Stomach smooth muscle (tissue), 2 donors: ENCODE measurements around the gene CCIN.
"Not testable (repeated sequence)": the region's sequence is repeated elsewhere in the genome, so short reads cannot be mapped to it uniquely, and the experiment has no call there.

Experiments used
- H3K27ac ChIP-seq: one replicate; pipeline ENCODE4 v1.7.0; 2013; ENCODE audit warnings: mild to moderate bottlenecking, low read length, inconsistent platforms
- H3K27me3 ChIP-seq, 2 donors: one replicate each; pipeline ENCODE4 v1.7.0; 2013; ENCODE audit warnings: low read length in 2 of 2; ENCODE audit not compliant: insufficient read depth in 2 of 2, control insufficient read depth in 1 of 2
- H3K36me3 ChIP-seq, 2 donors: one replicate each; pipeline ENCODE4 v1.7.0; 2013; ENCODE audit warnings: low read length in 2 of 2; ENCODE audit not compliant: control insufficient read depth in 2 of 2, insufficient read depth in 2 of 2
- H3K4me1 ChIP-seq: one replicate; pipeline ENCODE4 v1.7.0; 2013; ENCODE audit warnings: low read length; ENCODE audit not compliant: control insufficient read depth, insufficient read depth
- H3K4me3 ChIP-seq, 2 donors: one replicate each; pipeline ENCODE4 v1.7.0; 2013; ENCODE audit warnings: low read length in 2 of 2
- H3K9ac ChIP-seq, 2 donors: one replicate each; pipeline ENCODE4 v1.7.0; 2013; ENCODE audit warnings: low read length in 2 of 2, mild to moderate bottlenecking in 1 of 2
- H3K9me3 ChIP-seq, 2 donors: one replicate each; pipeline ENCODE4 v1.7.0; 2013; ENCODE audit warnings: low read length in 2 of 2; ENCODE audit not compliant: control insufficient read depth in 2 of 2
- donor health status: healthy.
- donor health status: Pancreatic carcinoma.

CCIN gene

DNA sequence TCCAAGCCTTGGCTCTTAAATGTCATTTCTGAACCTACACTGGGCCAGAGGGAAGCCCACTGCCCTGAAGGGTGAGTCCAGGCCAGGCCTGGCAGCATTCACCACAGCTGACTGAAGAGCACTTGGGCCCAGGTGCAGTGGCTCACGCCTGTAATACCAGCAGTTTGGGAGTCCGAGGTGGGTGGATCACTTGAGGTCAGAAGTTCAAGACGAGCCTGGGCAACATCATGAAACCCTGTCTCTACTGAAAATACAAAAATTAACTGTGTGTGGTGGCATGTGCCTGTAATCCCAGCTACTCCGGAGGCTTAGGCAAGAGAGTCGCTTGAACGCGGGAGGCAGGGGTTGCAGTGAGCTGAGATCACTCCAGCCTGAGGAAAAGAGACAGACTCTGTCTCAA, 5.1 kb downstream of the CCIN start:
- H3K36me3 ChIP-seq: no peaks in the 10 kb centered on the region
- no peaks in the 10 kb centered on the region for H3K4me1 ChIP-seq
- no peaks in the 10 kb centered on the region for H3K9me3 ChIP-seq
- no peak overlapping the region for H3K9ac ChIP-seq
- H3K4me3 ChIP-seq: no peak overlapping the region
- no peaks in the 10 kb centered on the region for H3K27me3 ChIP-seq
- H3K27ac ChIP-seq: no peak overlapping the region

DNA sequence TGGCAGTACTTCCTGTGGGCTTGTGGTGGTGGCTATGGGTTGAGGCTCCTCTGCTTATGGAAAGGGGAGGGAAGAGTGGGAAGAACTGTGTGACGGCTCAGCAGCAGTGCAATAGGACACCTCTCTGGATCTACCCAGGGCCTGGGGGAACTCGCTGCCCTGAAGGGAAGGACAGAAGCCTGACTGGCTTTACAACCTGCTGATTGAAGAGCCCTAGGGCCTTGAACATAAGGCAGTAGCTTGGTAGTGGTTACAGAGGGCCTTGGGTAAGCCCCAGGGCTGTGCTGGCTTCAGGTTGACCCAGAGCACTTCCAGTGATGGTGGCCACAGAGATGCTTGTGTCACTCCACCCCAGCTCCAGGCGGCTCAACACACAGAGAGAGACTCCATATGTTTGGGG, 5.5 kb downstream of the CCIN start:
- Histone ChIP-seq H3K9me3 (no peaks in the 10 kb centered on the region), H3K9ac (no peak overlapping the region), H3K27me3 (no peaks in the 10 kb centered on the region), H3K4me1 (no peaks in the 10 kb centered on the region), H3K36me3 (no peaks in the 10 kb centered on the region), H3K4me3 (no peak overlapping the region), H3K27ac (no peak overlapping the region)

DNA sequence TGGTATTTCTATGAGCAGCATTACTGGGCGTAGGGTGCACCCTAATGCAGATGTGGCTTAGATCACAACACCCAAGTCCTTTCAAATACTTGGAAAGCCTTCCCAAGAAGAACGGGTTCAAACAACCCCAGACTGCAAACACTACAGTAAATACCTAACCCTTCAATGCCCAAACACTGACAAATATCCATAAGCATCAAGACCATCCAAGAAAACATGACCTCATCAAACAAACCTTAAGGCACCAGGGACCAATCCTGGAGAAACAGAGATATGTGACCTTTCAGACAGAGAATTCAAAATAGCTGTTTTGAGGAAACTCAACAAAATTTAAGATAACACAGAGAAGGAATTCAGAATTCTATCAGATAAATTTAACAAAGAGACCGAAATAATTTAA, 6.0 kb downstream of the CCIN start:
- H3K4me3 ChIP-seq, H3K9ac ChIP-seq, H3K9me3 ChIP-seq, H3K4me1 ChIP-seq, H3K36me3 ChIP-seq, H3K27ac ChIP-seq, H3K27me3 ChIP-seq: not testable (repeated sequence)

DNA sequence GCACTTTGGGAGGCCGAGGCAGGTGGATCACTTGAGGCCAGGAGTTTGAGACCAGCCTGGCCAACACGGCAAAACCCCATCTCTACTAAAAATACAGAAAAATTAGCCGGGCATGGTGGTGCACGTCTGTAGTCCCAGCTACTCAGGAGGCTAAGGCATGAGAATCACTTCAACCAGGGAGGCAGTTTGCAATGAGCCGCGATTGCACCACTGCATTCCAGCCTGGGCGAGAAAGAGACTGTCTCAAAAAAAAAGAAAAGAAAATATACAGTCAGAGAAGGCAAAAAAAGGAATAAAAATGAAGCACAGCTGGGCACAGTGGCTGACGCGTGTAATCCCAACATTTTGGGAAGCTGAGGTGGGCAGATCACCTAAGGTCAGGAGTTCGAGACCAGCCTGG, 7.3 kb downstream of the CCIN start:
- not testable (repeated sequence) for H3K36me3 ChIP-seq, H3K27ac ChIP-seq, H3K27me3 ChIP-seq, H3K9me3 ChIP-seq, H3K4me1 ChIP-seq, H3K9ac ChIP-seq, H3K4me3 ChIP-seq

DNA sequence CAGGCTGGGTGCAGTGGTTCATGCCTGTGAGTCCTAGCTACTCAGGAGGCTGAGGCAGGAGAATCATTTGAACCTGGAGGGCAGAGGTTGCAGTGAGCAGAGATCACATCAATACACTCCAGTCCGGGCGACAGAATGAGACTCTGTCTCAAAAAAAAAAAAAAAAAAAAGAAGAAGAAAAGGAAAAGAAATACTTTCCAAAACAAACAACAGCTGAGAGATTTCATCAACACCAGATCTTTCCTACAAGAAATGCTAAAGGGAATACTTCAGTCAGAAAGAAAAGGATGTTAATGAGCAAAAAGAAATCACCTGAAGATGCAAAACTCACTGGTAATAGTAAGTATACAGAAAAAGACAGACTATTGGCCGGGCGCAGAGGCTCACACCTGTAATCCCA, 8.4 kb downstream of the CCIN start:
- Histone ChIP-seq H3K4me3 (no peak overlapping the region), H3K9me3 (no peaks in the 10 kb centered on the region), H3K9ac (no peak overlapping the region), H3K27me3 (no peaks in the 10 kb centered on the region), H3K27ac (no peak overlapping the region), H3K36me3 (no peaks in the 10 kb centered on the region), H3K4me1 (no peaks in the 10 kb centered on the region)

DNA sequence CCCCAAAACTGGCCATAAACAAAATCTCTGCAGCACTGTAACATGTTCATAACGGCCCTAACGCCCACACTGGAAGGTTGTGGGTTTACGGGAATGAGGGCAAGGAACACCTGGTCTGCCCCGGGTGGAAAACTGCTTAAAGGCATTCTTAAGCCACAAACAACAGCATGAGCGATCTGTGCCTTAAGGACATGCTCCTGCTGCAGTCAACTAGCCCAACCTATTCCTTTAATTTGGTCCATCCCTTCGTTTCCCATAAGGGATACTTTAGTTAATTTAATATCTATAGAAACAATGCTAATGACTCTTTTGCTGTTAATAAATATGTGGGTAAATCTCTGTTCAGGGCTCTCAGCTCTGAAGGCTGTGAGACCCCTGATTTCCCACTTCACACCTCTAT, 11.1 kb downstream of the CCIN start:
- not testable (repeated sequence) for H3K36me3 ChIP-seq, H3K9ac ChIP-seq, H3K27ac ChIP-seq, H3K27me3 ChIP-seq, H3K4me3 ChIP-seq, H3K9me3 ChIP-seq, H3K4me1 ChIP-seq

DNA sequence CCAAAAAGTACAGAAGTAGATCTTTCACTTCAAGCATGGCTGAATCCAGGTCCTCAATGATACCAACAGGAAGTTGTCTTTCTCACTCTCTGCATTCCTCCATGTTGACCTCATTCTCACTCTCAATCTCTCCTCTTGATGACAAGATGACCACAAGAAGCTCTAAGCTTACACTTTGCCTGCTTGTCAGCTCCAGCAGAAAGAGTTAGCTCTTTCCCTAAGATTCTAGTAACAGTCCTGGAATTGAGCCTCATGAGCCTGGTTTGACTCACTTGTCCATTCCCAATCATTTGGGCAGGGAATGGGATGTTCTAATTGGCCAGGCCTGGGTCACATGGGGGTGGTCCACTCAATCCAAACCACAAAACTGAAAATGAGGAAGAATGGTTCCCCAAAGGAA, 18.2 kb downstream of the CCIN start:
- Histone ChIP-seq H3K27me3 (no peaks in the 10 kb centered on the region), H3K4me1 (peaks cover 9% of the 10 kb centered on the region), H3K9me3 (no peaks in the 10 kb centered on the region), H3K36me3 (no peaks in the 10 kb centered on the region), H3K27ac (no peak overlapping the region), H3K9ac (no peak overlapping the region), H3K4me3 (no peak overlapping the region)

DNA sequence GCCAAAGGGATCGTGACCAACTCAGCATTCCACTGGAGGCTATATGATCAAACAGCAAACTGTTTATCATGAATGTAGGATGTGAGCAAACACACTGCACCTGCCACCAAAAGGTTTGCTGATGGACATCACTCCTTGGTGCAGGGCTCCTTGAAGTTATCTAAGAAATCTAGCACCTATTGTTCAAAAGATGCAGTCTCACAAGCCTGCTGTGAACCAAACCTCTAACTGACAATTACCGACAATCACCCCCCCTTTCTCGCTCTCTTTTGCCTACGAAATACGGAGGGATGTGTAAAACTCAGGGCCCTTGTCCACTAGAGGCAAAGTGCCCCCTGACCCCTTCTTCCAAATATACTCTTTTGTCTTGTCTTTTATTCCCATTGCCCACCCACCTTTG, 19.0 kb downstream of the CCIN start:
- peaks cover 15% of the 10 kb centered on the region for H3K4me1 ChIP-seq
- no peaks in the 10 kb centered on the region for H3K36me3 ChIP-seq
- no peak overlapping the region for H3K4me3 ChIP-seq
- no peaks in the 10 kb centered on the region for H3K27me3 ChIP-seq
- no peaks in the 10 kb centered on the region for H3K9me3 ChIP-seq
- H3K27ac ChIP-seq: no peak overlapping the region
- no peak overlapping the region for H3K9ac ChIP-seq

DNA sequence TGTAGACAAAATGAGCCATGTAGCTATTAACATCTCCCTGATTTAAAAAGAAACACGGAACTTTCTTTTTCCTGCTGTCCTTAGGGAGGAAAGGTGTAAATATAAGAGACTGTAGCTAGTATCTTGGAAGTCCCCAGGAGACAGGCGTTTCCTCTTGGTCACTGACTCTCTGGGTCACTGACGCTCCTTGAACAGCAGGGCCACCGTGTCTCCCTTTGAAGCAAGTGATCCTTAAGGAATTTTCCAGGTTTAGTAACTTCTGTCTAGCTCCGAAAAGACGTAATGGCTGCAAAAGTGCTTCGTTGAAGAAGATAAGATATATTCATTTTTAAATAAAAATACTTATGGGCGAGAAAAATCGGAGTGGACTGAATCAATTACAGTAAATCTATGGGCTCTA, 20.8 kb downstream of the CCIN start:
- H3K4me1 ChIP-seq: peaks cover 21% of the 10 kb centered on the region
- H3K36me3 ChIP-seq: no peaks in the 10 kb centered on the region
- H3K27ac ChIP-seq: peak overlapping the region; percentile 88
- H3K27me3 ChIP-seq: no peaks in the 10 kb centered on the region
- H3K9me3 ChIP-seq: no peaks in the 10 kb centered on the region
- H3K4me3 ChIP-seq: peak overlapping the region; percentile 85 to 97
- peak overlapping the region; percentile 87 for H3K9ac ChIP-seq

DNA sequence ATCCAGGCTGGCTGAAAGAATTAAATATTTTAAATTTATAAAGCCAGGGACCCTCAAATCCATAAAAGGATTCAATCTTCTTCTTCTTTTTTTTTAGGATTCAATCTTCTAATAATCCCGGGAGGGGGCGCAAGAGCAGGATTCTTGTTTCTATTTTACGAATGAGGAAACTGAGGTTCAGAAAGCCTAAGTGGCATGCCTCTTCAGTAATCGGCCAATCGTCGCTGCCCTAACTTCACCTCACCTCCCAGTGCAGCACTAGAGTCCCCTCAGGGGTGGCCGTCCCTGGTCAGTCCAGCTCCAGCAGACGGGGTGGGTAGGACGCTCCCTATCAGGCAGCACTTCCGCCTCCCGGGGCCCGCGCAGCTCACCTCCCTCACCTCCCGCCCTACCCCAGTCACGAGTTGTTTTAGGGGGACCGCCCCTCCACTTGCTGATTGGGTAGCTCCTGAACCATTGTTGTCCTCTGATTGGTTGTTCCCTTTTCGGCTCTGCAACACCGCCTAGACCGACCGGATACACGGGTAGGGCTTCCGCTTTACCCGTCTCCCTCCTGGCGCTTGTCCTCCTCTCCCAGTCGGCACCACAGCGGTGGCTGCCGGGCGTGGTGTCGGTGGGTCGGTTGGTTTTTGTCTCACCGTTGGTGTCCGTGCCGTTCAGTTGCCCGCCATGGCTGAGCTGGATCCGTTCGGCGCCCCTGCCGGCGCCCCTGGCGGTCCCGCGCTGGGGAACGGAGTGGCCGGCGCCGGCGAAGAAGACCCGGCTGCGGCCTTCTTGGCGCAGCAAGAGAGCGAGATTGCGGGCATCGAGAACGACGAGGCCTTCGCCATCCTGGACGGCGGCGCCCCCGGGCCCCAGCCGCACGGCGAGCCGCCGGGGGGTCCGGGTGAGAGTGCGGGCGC, 21.5 kb downstream of the CCIN start, which contains the start of gene CLTA:
TSS of gene CLTA (plus strand) at position 534 of the 902 bp plus-strand sequence. CDS start at position 670, 136 bp downstream.
- Histone ChIP-seq H3K9me3 (no peaks in the 10 kb centered on the region), H3K4me3 (peak within 1 kb of the TSS; percentile 85 to 97), H3K9ac (peak within 1 kb of the TSS; percentile 87), H3K4me1 (peaks cover 21% of the 10 kb centered on the region), H3K27me3 (no peaks in the 10 kb centered on the region), H3K27ac (peak within 1 kb of the TSS; percentile 88), H3K36me3 (no peaks in the 10 kb centered on the region)

DNA sequence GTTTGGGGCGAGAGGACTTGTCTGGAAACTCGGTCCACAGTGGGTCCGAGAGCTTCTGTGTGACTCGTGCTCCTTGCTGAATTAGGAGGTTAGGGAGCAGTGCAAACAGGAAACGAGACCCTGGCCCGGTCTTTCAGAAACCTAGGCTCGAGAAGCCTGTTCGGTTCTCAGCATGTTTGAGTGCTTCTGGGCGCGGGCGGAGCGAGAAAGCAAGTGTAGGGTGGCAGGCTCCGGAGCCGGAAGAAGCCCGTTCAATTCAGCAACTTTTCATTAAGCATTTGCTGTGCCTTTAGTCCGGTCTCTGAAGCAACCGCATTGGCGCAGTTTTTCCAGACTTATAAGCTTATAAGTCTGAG, 22.1 kb downstream of the CCIN start:
- peak overlapping the region; percentile 87 for H3K9ac ChIP-seq
- H3K27ac ChIP-seq: peak overlapping the region; percentile 88
- no peaks in the 10 kb centered on the region for H3K36me3 ChIP-seq
- peak overlapping the region; percentile 85 to 97 for H3K4me3 ChIP-seq
- H3K9me3 ChIP-seq: no peaks in the 10 kb centered on the region
- peaks cover 21% of the 10 kb centered on the region for H3K4me1 ChIP-seq
- H3K27me3 ChIP-seq: no peaks in the 10 kb centered on the region
